GM19463 (cell line): ENCODE results near the gene GPR18.
"Not testable (repeated sequence)": the region's sequence is repeated elsewhere in the genome, so short reads cannot be mapped to it uniquely, and the experiment has no call there.

ENCODE experiments used
- ATAC-seq: cut with Tn5 transposase; IDR thresholded peaks from one replicate; pipeline ENCODE4 v1.9.1; 2021; ENCODE audit warnings: mild to moderate bottlenecking, moderate library complexity; ENCODE audit not compliant: unreplicated experiment

Gene GPR18

GRCh38 chr13:99211421-99212035 lies 46.7 kb downstream of the GPR18 start:
- no peak for ATAC-seq

- ATAC-seq: not testable (repeated sequence)
Observed at GRCh38 chr13:99210627-99211026, 47.6 kb downstream of the GPR18 start.

GRCh38 chr13:99208845-99209527 lies 49.2 kb downstream of the GPR18 start:
- ATAC-seq: no peak

- no peak for ATAC-seq
Observed at GRCh38 chr13:99208185-99208584, 50.0 kb downstream of the GPR18 start.

GRCh38 chr13:99207511-99207910 lies 50.7 kb downstream of the GPR18 start:
- no peak for ATAC-seq

GRCh38 chr13:99206873-99207272 lies 51.3 kb downstream of the GPR18 start:
- ATAC-seq: no peak

- ATAC-seq: no peak
Observed at GRCh38 chr13:99206226-99206625, 52.0 kb downstream of the GPR18 start.

GRCh38 chr13:99205621-99206220 lies 52.5 kb downstream of the GPR18 start:
- ATAC-seq: no peak
